ENCODE results near the gene DMD. TPM values are rescaled to one million over a fixed set of nuclear protein-coding genes. Genes with fewer than 3 reads are reported as not detected.

The DMD gene
- total and polyA plus RNA-seq, 3 experiments from 2014 or later: 0.03 to 0.48 (median 0.40) TPM

GRCh38 chrX:32139476-32139875, 1071.9 kb downstream of the DMD start:
- H3K36me3 Mint-ChIP-seq: no peaks in the 10 kb centered on the region

GRCh38 chrX:32137525-32137924, 1073.8 kb downstream of the DMD start:
- no peak overlapping the region for H3K27ac Mint-ChIP-seq
- H3K4me1 Mint-ChIP-seq: no peaks in the 10 kb centered on the region
- H3K27me3 ChIP-seq (ENCODE audit: insufficient read depth, low read length, poor library complexity, severe bottlenecking): no peaks in the 10 kb centered on the region
- H3K36me3 ChIP-seq (ENCODE audit: insufficient read depth, low read length): no peaks in the 10 kb centered on the region
- peaks cover 0 to 2% of the 10 kb centered on the region in 2 donors for H3K27me3 Mint-ChIP-seq
- H3K4me1 ChIP-seq (ENCODE audit: insufficient read depth, low read length): no peaks in the 10 kb centered on the region
- H3K36me3 Mint-ChIP-seq: no peaks in the 10 kb centered on the region
- ChIA-PET POLR2A (no interaction called here), CTCF (no interaction called here)
- no peak overlapping the region for H3K4me3 ChIP-seq (ENCODE audit: low read length)
- H3K27ac ChIP-seq (ENCODE audit: low read depth, low read length): no peak overlapping the region
- no peak overlapping the region for H3K4me3 Mint-ChIP-seq
- H3K9me3 Mint-ChIP-seq: peaks cover 0 to 8% (median 5%) of the 10 kb centered on the region in 5 donors
- no peak for DNase-seq
- H3K9me3 ChIP-seq (ENCODE audit: low read length): no peaks in the 10 kb centered on the region

More at GRCh38 chrX:32139476-32139875, 1071.9 kb downstream of the DMD start:
- H3K4me3 Mint-ChIP-seq: no peak overlapping the region
- H3K4me1 ChIP-seq (ENCODE audit: insufficient read depth, low read length): no peaks in the 10 kb centered on the region
- no peaks in the 10 kb centered on the region for H3K9me3 ChIP-seq (ENCODE audit: low read length)
- no peak overlapping the region for H3K27ac ChIP-seq (ENCODE audit: low read depth, low read length)
- no peaks in the 10 kb centered on the region for H3K36me3 ChIP-seq (ENCODE audit: insufficient read depth, low read length)
- H3K4me3 ChIP-seq (ENCODE audit: low read length): no peak overlapping the region
- DNase-seq: no peak
- no peaks in the 10 kb centered on the region for H3K27me3 Mint-ChIP-seq
- H3K27me3 ChIP-seq (ENCODE audit: insufficient read depth, low read length, poor library complexity, severe bottlenecking): no peaks in the 10 kb centered on the region
- ChIA-PET CTCF (no interaction called here), POLR2A (no interaction called here)
- peaks cover 0 to 7% (median 2%) of the 10 kb centered on the region in 5 donors for H3K9me3 Mint-ChIP-seq
- H3K4me1 Mint-ChIP-seq: no peaks in the 10 kb centered on the region
- no peak overlapping the region for H3K27ac Mint-ChIP-seq

DNA sequence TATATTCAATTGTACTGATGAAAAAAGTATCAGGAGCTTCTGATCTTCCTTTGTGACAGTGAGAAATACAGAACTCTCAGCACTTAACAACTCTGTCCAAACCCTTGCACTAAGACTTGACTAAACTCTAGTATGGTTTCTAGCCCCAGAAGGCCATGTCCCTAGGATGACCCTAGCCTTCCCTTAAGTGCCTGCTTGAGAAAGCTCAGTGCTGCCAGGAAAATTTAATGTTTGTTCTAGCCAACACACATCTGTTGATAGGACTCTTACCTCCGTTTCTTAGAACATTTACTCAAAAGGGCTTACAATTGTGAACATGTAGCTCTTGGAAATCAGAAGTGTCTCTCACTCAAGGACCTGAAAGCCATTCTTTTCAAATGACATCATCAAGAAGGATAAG, 1084.4 kb downstream of the DMD start:
- Mint-ChIP-seq H3K36me3 (no peaks in the 10 kb centered on the region), H3K27me3 (no peaks in the 10 kb centered on the region), H3K9me3 (no peaks in the 10 kb centered on the region), H3K4me1 (no peaks in the 10 kb centered on the region), H3K4me3 (no peak overlapping the region), H3K27ac (no peak overlapping the region)
- no peaks in the 10 kb centered on the region for H3K36me3 ChIP-seq (ENCODE audit: insufficient read depth, low read length)
- no peaks in the 10 kb centered on the region for H3K27me3 ChIP-seq (ENCODE audit: insufficient read depth, low read length, poor library complexity, severe bottlenecking)
- CTCF ChIA-PET: no interaction called here
- POLR2A ChIA-PET: no interaction called here
- no peak overlapping the region for H3K27ac ChIP-seq (ENCODE audit: low read depth, low read length)
- H3K4me3 ChIP-seq (ENCODE audit: low read length): no peak overlapping the region
- no peaks in the 10 kb centered on the region for H3K9me3 ChIP-seq (ENCODE audit: low read length)
- DNase-seq: no peak
- H3K4me1 ChIP-seq (ENCODE audit: insufficient read depth, low read length): no peaks in the 10 kb centered on the region

GRCh38 chrX:32118832-32119231, 1092.5 kb downstream of the DMD start:
- POLR2A ChIA-PET: no interaction called here
- Mint-ChIP-seq H3K4me3 (no peak overlapping the region), H3K9me3 (peaks cover 0 to 3% (median 2%) of the 10 kb centered on the region in 5 donors), H3K4me1 (no peaks in the 10 kb centered on the region), H3K27me3 (peaks cover 0 to 1% of the 10 kb centered on the region in 2 donors), H3K36me3 (no peaks in the 10 kb centered on the region), H3K27ac (no peak overlapping the region)
- no peaks in the 10 kb centered on the region for H3K9me3 ChIP-seq (ENCODE audit: low read length)
- H3K27me3 ChIP-seq (ENCODE audit: insufficient read depth, low read length, poor library complexity, severe bottlenecking): no peaks in the 10 kb centered on the region
- H3K4me1 ChIP-seq (ENCODE audit: insufficient read depth, low read length): no peaks in the 10 kb centered on the region
- CTCF ChIA-PET: no interaction called here
- no peak for DNase-seq
- no peak overlapping the region for H3K4me3 ChIP-seq (ENCODE audit: low read length)
- no peak overlapping the region for H3K27ac ChIP-seq (ENCODE audit: low read depth, low read length)
- no peaks in the 10 kb centered on the region for H3K36me3 ChIP-seq (ENCODE audit: insufficient read depth, low read length)

DNA sequence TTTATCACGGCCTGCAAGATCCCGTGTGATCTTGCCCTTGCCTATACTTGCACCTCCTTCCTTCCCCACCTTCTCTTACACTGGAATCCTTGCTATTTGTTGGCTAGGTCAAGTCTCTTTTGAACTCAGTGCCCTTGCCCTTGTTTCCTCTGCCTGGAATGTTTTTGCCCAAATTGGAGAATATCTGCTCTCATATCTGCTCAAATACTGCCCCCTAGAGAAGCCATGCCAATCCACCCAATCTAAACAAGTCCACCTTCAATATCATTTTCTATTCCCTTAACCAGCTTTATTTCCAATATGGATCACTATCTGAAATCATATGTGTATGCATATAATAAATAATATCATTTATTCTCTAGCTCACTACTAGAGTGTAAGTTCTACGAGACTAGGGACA, 1095.3 kb downstream of the DMD start:
- DNase-seq: no peak
- H3K4me1 ChIP-seq (ENCODE audit: insufficient read depth, low read length): no peaks in the 10 kb centered on the region
- H3K4me3 ChIP-seq (ENCODE audit: low read length): no peak overlapping the region
- no peak overlapping the region for H3K27ac ChIP-seq (ENCODE audit: low read depth, low read length)
- H3K27me3 ChIP-seq (ENCODE audit: insufficient read depth, low read length, poor library complexity, severe bottlenecking): no peaks in the 10 kb centered on the region
- no peak overlapping the region for H3K4me3 Mint-ChIP-seq
- ChIA-PET POLR2A (no interaction called here), CTCF (no interaction called here)
- peaks cover 0 to 5% (median 2%) of the 10 kb centered on the region in 5 donors for H3K9me3 Mint-ChIP-seq
- no peak overlapping the region for H3K27ac Mint-ChIP-seq
- H3K4me1 Mint-ChIP-seq: no peaks in the 10 kb centered on the region
- no peaks in the 10 kb centered on the region for H3K36me3 ChIP-seq (ENCODE audit: insufficient read depth, low read length)
- peaks cover 0 to 1% of the 10 kb centered on the region in 2 donors for H3K27me3 Mint-ChIP-seq
- no peaks in the 10 kb centered on the region for H3K36me3 Mint-ChIP-seq
- no peaks in the 10 kb centered on the region for H3K9me3 ChIP-seq (ENCODE audit: low read length)

DNA sequence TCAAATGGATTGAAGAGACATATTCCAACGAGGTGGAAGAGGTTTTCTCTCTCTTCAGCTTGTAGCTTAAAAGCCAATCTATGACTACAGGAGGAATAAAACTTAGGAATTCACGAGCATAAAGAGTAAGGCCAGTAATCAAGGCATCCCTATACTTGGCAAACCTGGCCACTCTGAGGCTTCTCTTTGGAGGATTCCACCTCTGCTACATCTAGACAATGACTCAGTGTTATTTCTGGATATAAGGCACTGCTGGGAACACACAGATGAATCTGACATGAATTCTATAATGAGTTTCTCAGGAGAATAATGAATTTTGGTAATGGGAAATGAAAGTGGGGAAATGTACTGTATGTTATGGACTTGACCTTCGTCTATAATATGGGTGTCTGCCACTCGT, 1123.7 kb downstream of the DMD start:
- H3K27me3 Mint-ChIP-seq: no peaks in the 10 kb centered on the region
- CTCF ChIA-PET: no interaction called here
- no peaks in the 10 kb centered on the region for H3K9me3 ChIP-seq (ENCODE audit: low read length)
- H3K4me1 ChIP-seq (ENCODE audit: insufficient read depth, low read length): no peaks in the 10 kb centered on the region
- POLR2A ChIA-PET: no interaction called here
- H3K4me3 ChIP-seq (ENCODE audit: low read length): no peak overlapping the region
- DNase-seq: no peak
- no peaks in the 10 kb centered on the region for H3K27me3 ChIP-seq (ENCODE audit: insufficient read depth, low read length, poor library complexity, severe bottlenecking)
- no peak overlapping the region for H3K27ac Mint-ChIP-seq
- peaks cover 0 to 11% (median 5%) of the 10 kb centered on the region in 5 donors for H3K9me3 Mint-ChIP-seq
- H3K36me3 Mint-ChIP-seq: no peaks in the 10 kb centered on the region
- H3K4me3 Mint-ChIP-seq: no peak overlapping the region
- H3K4me1 Mint-ChIP-seq: no peaks in the 10 kb centered on the region
- no peaks in the 10 kb centered on the region for H3K36me3 ChIP-seq (ENCODE audit: insufficient read depth, low read length)
- H3K27ac ChIP-seq (ENCODE audit: low read depth, low read length): no peak overlapping the region

GRCh38 chrX:32084757-32085156, 1126.6 kb downstream of the DMD start:
- H3K36me3 Mint-ChIP-seq: no peaks in the 10 kb centered on the region
- H3K27ac Mint-ChIP-seq: no peak overlapping the region
- H3K27me3 Mint-ChIP-seq: peaks cover 0 to 3% of the 10 kb centered on the region in 2 donors
- no peak overlapping the region for H3K27ac ChIP-seq (ENCODE audit: low read depth, low read length)
- POLR2A ChIA-PET: no interaction called here
- H3K36me3 ChIP-seq (ENCODE audit: insufficient read depth, low read length): no peaks in the 10 kb centered on the region
- DNase-seq: no peak
- no peaks in the 10 kb centered on the region for H3K4me1 Mint-ChIP-seq
- no peaks in the 10 kb centered on the region for H3K4me1 ChIP-seq (ENCODE audit: insufficient read depth, low read length)
- H3K4me3 Mint-ChIP-seq: no peak overlapping the region
- H3K27me3 ChIP-seq (ENCODE audit: insufficient read depth, low read length, poor library complexity, severe bottlenecking): no peaks in the 10 kb centered on the region
- CTCF ChIA-PET: no interaction called here
- no peak overlapping the region for H3K4me3 ChIP-seq (ENCODE audit: low read length)
- peaks cover 0 to 7% (median 5%) of the 10 kb centered on the region in 5 donors for H3K9me3 Mint-ChIP-seq
- no peaks in the 10 kb centered on the region for H3K9me3 ChIP-seq (ENCODE audit: low read length)

DNA sequence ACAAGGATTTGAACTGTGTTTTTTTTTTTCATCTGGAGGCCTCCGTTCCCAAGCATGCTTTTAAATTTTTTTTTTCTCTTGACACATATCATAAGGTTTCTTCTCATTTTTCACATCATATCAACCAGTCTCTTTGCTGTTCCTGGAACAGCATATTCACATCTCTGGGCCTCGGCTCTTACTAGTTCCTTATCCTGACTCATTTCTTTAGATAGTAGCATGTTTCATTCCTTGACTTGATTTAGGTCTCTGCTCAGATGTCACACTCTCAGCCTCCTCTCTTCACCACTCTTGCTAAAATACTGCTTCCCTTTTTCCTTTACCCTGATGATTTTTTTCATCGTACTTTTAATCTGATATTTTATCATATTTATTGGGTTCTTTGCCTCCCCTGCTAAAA, 1163.1 kb downstream of the DMD start:
- H3K4me3 Mint-ChIP-seq: no peak overlapping the region
- no peaks in the 10 kb centered on the region for H3K36me3 ChIP-seq (ENCODE audit: insufficient read depth, low read length)
- POLR2A ChIA-PET: no interaction called here
- H3K4me1 Mint-ChIP-seq: no peaks in the 10 kb centered on the region
- CTCF ChIA-PET: no interaction called here
- H3K27ac Mint-ChIP-seq: no peak overlapping the region
- H3K27me3 Mint-ChIP-seq: no peaks in the 10 kb centered on the region
- no peaks in the 10 kb centered on the region for H3K36me3 Mint-ChIP-seq
- H3K27me3 ChIP-seq (ENCODE audit: insufficient read depth, low read length, poor library complexity, severe bottlenecking): no peaks in the 10 kb centered on the region
- no peaks in the 10 kb centered on the region for H3K4me1 ChIP-seq (ENCODE audit: insufficient read depth, low read length)
- no peak for DNase-seq
- no peak overlapping the region for H3K27ac ChIP-seq (ENCODE audit: low read depth, low read length)
- H3K4me3 ChIP-seq (ENCODE audit: low read length): no peak overlapping the region
- H3K9me3 Mint-ChIP-seq: peaks cover 0 to 9% (median 0%) of the 10 kb centered on the region in 5 donors
- no peaks in the 10 kb centered on the region for H3K9me3 ChIP-seq (ENCODE audit: low read length)

- Histone ChIP-seq H3K9me3 (ENCODE audit: low read length) (no peaks in the 10 kb centered on the region), H3K27ac (ENCODE audit: low read depth, low read length) (no peak overlapping the region), H3K4me1 (ENCODE audit: insufficient read depth, low read length) (no peaks in the 10 kb centered on the region), H3K36me3 (ENCODE audit: insufficient read depth, low read length) (no peaks in the 10 kb centered on the region), H3K4me3 (ENCODE audit: low read length) (no peak overlapping the region), H3K27me3 (ENCODE audit: insufficient read depth, low read length, poor library complexity, severe bottlenecking) (no peaks in the 10 kb centered on the region)
- Mint-ChIP-seq H3K27ac (no peak overlapping the region), H3K36me3 (no peaks in the 10 kb centered on the region), H3K9me3 (peaks cover 0 to 9% (median 2%) of the 10 kb centered on the region in 5 donors), H3K27me3 (no peaks in the 10 kb centered on the region), H3K4me3 (no peak overlapping the region), H3K4me1 (no peaks in the 10 kb centered on the region)
- POLR2A ChIA-PET: no interaction called here
- no peak for DNase-seq
- CTCF ChIA-PET: no interaction called here
Observed at GRCh38 chrX:32045149-32045548, 1166.2 kb downstream of the DMD start.

Data from CD8-positive, alpha-beta memory T cell (primary cell).